ENCODE data around the gene LPCAT3.

LPCAT3 gene

DNA sequence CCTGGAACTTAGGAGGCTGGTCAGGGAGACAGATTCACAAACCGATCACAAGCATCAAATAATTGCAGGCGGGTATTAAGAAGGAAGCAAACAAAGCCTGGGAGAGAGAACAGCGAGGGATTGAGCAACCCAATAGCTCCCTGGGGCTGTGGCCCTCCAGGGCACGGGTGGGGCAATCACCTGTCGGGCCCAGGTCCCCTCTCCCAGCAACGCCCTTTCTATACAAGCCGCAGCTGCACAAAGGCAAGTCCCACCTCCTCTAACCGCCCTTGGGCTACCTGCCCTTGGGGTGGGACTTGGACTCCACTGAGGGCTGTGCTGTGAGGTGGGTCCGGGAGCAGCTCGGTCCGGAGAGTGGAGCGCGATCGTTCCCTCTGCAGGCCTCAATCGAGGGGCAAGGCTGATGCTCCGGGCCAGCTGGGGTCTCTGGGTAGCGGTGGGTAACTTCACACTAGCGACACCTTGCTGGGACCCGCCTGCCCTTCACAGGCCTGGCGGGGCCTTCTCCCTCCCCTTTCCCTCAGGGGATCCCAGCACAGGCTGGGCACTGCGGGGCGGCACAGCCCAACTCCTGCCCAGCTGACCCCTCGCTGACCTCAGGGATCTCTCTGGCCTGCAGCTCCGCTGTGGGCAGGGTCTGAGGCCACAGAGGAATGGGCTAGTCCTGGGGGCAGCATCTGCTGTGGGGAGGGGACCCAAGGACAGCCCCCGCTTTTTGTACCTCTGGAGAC is 55.8 kb downstream of the LPCAT3 start:
- DNase-seq = peak; percentile 100

DNA sequence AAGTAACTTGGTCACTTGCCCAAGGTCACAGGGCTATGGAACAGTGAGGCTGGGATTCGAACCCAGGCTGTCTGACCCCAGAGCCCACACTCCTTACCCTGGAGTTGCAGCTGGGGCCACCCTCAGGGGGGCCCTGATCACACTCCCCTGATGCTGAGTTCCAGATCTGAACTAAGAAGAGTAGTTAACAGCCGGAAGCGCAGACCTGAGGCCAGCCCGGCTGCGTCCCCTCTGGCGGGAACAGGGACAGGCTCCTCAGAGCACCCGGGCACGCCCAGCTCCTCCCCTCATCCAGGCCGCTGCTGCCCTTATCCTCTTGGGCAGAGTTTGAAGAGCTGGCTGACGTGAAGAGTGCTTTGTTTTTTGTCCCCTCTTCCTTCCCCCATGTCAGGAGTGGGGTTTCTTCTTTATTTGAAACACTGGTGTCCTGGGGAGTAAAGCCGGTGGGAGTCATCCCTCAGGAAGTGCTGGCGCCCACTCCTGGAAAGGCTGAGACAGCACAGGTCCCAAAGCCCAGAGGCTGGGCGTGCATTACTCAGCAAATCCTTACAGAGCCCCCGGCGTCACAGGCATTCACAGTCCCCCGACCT is 56.5 kb downstream of the LPCAT3 start:
- peak; percentile 99 for DNase-seq

DNA sequence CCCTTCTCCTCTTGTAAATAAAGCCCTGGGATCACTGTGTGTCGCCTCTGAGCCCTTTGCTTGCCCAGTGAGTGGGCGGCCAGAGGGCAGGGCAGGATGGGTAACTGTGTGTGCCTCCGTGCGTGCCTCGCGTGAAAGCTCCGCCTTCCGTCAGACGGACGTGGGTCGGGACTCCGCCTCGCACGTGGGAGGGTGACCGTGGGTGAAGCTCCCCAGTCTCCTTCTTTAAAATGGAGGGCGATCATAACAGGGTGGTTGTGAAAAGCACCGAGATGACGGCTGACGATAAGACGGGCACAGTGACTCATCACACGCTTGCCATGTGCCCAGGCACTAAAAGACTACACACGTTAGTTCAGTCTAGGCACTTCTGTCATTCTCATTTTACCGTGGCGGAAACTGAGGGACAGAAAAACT is 57.0 kb downstream of the LPCAT3 start:
- peak; percentile 88 for DNase-seq

DNA sequence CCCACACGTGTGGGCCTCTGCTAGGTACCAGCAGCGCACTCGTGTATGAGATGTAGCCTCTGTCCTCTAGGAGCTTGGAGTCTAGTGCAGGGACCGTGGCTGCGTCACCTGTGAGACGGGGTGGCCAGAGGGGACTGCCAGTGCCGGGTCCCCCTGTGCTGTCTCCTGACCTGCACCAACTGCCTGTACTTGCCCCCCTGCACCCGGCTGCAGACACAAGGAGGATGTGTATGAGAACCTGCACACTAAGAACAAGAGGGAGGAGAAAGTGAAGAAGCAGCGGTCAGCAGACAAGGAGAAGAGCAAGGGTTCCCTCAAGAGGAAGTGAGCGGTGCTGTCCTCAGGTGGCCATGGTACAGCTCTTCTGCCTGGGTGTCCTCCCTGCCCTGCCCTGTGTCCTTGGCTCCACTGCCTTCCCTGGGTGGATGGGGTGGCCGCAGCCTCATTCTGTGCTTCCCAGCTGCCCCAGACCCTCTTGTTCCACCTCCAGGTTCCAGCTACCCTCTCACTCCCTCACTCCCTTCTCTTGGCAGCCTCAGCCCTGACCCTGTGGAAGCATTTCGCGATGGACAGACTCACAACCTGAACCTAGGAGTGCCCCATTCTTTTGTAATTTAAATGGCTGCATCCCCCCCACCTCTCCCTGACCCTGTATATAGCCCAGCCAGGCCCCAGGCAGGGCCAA is 57.5 kb downstream of the LPCAT3 start:
- DNase-seq = peak; percentile 65

DNA sequence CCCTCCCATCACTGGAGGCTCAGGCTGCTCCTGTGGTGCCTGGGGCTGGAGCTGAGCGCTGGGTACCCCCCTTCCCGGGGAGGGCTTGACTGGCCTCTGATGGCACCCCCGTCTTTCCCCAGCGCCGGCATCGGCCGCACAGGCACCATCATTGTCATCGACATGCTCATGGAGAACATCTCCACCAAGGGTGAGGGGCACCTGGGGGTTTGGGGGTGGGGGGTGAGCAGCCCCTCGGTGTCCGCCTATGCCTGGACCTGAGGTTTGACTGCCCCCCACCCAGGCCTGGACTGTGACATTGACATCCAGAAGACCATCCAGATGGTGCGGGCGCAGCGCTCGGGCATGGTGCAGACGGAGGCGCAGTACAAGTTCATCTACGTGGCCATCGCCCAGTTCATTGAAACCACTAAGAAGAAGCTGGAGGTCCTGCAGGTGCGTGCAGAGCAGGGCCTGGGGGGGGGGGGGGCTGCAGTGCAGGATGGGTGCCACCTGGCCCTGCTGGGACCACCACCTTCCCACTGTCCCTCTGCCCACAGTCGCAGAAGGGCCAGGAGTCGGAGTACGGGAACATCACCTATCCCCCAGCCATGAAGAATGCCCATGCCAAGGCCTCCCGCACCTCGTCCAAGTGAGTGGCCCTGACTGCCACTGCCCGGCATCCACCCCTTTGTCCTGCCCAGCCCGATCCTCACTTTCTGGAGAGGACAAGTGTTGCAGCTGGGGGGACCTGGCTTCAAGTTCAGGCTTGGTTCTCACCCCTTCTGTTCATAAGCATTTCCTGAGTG is 58.3 kb downstream of the LPCAT3 start:
- no peak for DNase-seq

DNA sequence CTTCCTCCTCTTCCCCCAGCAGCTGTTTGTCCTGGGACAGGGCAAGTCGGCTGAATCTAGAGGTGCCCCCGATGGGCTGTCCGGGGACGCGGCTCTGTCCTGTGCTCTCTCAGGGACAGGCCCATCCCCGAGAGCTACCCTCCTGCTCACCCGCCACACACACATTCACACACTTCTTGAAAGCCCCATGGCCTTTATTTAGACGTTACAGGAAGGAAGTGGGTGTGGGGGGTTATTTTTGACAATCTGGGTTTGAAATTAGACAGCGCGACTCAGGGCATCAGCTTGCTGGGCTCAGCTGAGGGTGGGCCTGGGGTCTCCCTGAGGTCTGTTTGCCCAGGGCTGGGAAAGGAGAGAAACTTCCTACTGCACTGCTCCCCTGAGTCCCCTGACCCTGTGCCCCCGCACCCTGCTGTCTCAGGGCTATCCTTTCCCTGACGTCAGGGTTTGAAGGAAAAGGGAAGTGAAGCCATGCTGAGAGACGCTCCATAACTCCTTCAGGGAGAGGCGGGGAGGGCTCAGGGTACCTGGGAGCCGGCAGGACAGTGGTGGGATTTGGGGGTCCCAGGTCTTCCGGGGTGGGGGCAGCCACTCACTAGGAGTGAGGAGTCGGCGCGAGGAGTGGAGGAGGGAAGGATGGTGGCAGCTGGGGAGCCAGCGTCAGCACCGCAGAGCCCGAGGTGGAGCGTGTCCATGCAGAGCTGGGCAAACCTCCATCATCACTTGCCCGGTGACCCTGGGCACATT is 59.0 kb downstream of the LPCAT3 start:
- DNase-seq = no peak

DNA sequence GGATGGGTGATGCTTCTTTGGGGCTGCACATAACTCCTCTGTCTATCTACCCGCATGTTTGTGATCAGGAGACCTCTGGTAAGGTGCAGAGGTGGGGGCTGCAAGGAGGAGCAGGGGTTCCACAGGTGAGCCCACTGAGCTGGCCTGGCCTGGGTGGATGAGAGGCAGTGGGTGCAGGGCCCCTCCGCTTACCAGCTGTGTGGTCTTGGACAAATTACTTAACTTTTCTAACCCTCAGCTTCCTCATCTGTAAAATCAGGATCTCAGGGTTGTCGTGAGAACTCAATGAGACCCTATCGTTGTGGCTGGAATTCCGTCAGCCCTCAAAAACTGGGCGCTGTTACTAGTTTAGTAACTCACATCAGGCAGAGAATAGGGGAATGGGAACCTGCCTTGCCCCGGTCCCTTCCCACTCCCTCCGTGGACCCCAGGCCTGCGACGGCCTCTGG is 59.6 kb downstream of the LPCAT3 start:
- no peak for DNase-seq

DNA sequence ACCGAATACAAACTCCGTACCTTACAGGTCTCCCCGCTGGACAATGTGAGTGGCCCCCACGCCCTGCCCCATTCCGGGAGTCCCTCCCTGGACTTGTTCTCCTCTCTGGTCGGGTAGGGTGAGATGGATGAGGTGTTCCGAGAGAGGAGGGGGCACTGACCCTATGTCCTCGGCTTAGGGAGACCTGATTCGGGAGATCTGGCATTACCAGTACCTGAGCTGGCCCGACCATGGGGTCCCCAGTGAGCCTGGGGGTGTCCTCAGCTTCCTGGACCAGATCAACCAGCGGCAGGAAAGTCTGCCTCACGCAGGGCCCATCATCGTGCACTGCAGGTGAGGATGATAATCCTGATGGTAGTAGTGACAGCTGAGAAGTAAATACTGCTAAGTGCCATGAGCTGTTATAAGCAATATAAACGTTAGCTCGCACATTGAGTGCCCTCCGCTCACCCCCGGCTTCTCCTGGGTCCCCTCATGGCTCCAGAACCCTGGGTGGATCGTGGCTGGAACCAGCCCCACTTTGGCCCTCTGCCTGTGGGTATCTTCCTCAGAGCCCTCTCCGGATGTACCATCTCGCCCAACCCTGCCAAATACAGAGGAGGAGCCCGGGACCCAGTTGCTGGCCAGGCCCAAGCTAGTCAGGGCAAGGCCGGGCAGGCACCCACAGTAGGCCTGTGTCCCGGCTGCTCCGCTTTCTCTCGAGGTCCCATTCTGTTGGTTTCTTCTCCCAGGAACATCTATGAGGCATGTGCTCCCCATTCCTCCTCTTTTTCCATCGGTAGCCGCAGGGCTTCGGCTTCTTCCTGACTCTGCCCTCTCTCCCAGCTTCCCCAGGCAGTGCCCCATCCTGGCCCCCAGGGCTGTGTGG is 60.3 kb downstream of the LPCAT3 start:
- no peak for DNase-seq

DNA sequence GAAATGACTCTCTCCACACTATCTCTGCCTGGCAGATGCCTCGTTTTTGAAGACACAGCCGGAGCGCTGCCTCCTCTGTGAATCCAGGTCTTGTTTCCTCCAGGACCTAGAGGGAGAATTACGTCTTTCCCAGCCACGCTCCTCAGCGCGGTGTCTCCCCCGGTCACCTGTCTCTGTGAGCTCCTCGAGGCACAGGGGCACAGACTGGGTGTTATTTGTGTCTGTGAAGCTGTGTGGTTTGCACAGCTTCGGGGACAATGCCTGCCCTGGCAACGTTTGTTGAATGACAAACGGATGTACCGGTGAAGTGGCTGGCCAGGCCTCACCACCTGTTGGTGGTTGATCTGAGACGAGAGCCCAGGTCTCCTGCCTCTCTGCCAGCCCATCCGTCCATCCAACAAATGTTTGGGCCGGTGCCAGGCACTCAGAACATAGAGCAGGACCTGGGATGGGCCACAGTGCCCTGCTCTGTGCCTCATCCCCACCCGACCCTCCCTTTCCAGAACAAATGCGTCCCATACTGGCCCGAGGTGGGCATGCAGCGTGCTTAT is 61.0 kb downstream of the LPCAT3 start:
- no peak for DNase-seq

DNA sequence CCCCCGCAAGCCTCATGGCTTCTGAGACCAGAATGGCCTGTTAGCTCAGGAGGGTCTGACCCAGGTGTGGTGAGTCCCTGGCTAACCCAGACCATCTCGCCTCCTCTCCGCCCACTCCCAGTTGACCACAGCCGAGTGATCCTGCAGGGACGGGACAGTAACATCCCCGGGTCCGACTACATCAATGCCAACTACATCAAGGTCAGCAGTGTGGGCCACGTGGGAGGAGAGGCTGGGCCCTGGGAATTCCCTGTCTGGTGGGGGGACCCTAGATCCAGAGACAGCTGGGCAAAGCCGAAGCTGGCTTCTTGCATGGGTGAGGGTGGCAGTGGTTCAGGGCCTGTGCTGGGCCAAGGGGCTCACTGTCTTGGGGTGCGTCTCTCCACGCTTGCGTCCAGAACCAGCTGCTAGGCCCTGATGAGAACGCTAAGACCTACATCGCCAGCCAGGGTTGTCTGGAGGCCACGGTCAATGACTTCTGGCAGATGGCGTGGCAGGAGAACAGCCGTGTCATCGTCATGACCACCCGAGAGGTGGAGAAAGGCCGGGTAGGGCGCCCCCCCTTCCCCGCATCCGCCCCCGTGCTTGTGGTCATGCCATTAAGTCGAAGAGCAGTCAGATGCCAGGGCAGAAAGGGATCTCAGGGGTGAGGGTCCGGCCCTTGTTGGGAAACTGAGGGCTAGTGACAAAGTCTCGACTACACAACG is 62.1 kb downstream of the LPCAT3 start:
- no peak for DNase-seq

DNA sequence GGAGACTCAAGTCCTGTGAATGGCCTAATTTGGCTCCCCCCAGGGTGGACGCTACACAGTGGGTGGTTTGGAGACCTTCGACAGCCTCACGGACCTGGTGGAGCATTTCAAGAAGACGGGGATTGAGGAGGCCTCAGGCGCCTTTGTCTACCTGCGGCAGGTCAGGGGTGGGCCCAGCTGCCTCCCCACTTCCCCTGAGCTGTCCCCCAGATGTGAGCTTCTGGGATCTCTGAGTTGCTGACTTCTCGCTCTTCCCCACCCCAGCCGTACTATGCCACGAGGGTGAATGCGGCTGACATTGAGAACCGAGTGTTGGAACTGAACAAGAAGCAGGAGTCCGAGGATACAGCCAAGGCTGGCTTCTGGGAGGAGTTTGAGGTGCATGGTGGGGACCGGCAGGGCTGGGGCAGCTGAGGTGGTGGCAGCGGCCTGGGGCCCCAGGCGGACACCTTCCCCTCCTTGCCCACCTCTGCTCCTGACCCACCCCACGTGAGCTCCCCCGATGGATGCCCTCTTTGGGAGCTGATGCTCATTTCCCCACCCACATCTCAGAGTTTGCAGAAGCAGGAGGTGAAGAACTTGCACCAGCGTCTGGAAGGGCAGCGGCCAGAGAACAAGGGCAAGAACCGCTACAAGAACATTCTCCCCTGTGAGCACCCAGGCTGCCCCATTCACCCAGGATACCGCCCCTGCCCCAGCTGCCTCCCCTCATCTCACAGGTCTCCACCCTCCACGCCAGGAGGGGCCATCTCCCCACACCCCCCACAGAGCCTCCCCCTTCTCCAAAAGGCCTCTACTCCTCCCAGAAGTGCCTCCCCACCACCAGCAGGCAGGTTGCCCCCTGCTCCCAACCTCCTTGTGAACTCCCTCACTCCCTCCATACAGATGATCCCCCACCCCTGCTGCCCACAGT is 62.9 kb downstream of the LPCAT3 start:
- no peak for DNase-seq

DNA sequence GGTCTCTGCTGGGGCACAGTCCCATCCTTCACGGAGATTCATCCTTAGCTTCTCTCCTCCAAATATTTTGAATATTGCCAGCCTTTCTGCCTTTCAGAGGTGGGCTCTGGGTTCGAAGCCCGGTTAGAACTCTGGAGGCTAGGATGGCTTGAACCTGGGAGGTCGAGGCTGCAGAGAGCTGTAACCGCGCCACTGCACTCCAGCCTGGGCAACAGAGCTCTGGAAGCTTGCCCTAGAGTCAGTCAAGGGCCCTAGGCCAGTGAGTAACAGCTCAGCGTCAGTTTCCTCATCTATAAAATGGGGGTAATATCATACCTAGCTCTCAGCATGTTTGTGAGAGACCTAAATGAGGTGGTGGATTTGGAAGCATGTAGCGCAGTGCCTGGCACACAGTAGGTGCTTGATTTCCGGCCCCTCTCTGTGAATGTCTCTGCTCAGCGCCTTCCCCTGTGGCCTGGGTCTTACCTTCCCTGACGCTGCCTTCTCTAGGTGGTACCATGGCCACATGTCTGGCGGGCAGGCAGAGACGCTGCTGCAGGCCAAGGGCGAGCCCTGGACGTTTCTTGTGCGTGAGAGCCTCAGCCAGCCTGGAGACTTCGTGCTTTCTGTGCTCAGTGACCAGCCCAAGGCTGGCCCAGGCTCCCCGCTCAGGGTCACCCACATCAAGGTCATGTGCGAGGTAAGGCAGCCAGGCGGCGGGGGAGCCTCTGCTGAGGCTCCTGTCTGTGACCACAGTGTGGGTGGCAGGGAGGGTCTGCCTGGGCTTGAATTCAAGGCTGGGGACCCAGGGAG is 63.8 kb downstream of the LPCAT3 start:
- DNase-seq = no peak

DNA sequence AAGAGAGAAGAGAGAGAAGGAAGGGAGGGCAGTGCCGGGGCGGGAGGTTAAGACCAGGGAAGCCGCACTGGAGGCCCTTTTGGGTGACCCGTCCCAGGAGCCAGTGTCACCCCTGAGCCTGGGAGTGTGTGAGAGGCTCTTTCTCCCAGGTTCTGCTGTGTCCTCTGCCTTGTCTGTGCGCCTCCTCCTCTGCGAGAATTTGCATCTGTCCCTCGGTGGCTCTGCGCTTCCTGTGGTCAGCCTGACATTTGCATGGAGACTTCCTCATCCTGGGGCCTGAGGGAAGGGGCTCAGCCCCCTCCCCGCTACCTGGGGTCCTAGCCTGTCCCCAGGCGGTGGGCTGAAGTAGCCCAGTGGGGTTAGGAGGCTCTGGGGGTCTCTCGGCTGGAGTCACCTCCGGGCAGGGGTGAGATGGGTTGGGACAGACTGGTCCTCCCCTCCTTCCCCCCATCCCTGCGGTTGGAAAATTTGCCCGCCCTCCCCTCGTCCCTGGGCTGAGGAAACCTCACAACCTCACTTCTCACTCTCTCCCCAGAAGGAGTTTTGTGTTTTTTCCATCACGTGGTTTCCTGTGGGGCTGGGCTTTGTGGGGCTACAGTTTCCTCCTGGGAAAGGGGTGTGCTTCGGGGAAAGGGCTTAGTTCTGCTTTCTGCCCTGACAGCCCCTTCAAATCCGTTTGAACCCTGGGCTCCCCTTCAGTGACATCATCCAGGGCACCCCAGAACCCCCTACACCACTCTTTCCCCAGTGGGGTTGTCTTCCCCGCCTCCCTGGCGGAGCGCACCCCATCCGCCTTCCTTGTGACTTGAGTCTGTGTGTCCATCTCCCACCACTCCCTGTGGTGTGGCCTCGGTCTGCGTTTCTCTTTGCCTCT is 64.6 kb downstream of the LPCAT3 start:
- DNase-seq = no peak

DNA sequence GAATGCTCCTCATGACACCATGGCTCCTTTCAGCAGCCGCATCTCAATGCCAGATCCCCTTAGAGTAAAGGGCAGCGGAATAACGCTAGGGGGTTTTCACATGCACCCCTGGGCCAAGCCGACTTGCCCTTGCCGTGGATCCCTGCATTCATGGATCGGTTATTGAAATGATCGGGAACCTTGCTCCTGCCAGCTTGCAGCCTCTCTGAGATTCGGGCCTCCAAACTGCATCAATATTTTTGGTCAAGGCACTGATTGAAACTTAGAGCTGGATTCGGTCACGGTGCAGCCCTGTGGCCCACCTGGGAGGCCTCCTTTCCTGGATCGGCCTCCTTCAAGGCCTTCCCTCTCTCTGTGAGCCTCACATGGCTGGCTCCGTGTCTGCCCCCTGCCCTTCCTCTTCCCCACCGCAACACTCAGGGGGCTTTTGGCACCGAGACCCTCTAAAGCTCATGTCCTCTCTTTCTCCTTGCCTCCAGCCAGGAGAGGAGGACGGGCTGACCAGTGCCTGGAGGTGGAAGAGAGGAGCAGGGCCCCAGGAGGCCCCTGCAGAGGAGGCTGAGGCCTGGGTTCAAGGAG is 65.3 kb downstream of the LPCAT3 start:
- DNase-seq = no peak

DNA sequence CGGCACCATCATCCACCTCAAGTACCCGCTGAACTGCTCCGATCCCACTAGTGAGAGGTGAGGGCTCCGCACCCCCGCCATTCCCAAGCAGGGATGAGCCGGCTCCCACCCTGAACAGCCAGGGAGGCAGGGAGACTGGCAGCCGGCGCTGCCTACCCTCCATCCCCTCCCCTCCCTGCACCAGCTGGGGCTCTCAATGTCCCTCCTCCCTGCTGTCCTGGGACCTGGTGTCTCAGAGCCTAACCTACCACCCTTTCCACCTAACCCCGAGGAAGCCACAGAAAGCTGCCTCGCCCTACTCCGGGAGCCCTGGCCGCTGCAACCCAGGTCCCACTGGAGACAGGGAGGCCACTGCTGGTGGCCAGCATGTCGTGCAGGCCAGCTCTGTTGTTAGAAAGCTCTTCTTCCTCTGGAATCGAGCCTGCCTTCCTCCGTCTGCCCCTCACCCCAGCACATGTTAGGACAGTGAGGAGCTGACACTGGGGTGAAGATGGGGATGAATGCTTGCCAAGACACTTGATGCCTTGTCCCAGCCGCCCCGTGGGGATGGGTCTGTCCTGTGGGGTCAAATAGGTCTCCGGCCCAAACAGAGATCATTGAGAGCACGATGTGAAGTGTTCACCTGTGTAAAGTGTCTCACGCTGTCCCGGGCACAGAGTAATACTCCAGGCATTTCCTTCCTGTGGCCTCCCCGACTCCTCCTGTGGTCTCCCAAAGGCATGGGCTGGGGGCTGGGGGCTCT is 66.0 kb downstream of the LPCAT3 start:
- DNase-seq = no peak

DNA sequence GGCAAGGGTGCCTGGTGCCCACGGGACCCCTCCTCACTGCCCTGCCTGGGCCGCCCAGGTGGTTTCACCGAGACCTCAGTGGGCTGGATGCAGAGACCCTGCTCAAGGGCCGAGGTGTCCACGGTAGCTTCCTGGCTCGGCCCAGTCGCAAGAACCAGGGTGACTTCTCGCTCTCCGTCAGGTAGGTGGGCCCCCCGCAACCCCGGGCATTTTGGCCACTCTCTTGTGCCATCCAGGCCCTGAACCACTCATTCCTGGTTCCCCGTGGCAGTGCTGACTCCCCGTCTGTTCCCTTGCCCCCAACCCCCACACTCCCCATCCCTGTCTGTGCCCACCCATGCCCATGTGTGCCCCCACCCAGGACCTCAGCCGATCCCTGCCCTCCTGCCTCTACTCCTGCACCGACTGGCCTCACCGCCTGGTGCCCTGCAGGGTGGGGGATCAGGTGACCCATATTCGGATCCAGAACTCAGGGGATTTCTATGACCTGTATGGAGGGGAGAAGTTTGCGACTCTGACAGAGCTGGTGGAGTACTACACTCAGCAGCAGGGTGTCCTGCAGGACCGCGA is 66.6 kb downstream of the LPCAT3 start:
- DNase-seq = no peak
